ENCODE measurements around the gene LRRC71.

Gene LRRC71

DNA sequence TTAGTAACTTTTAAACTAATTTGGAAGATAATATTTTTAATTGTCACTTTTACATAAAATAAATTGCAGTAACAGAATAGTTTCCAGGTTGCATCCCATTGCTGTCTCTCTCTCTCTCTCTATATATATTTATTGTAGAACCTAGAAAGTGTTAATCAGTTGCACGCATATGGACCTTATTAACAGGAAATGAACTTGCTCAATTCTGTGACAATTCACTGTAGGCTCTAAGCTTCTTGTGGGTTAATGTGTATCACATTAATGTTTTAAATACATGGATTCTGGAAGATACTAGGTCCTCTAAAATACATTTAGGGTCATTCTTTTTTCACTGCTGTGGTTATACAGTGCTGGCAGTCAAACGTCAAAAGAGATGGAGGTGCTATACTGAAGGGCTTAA lies 33.1 kb downstream of the LRRC71 start:
- DNase-seq: no peak

DNA sequence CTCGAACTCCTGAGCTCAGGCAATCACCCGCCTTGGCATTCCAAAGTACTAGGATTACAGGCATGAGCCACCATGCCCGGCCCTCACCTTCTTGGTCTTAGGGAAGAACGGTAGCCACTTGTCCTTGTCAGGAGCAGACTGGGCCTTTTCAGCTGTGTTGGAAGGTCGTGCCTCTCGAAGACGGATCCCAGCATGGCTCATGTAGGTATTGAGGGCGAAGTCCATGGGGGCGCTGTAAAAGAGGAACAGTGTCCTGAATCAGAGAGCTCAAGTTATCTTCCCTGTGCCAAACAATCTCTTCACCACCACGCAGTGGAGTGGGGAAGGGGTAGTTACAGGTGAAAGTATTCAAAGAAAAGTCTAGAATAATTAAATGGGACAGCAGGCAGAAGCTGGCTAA lies 35.9 kb downstream of the LRRC71 start:
- DNase-seq: no peak

GRCh38 chr1:156957634-156958033 lies 37.2 kb downstream of the LRRC71 start:
- no peak for DNase-seq

GRCh38 chr1:156958247-156958714 lies 37.8 kb downstream of the LRRC71 start:
- DNase-seq: no peak

DNA sequence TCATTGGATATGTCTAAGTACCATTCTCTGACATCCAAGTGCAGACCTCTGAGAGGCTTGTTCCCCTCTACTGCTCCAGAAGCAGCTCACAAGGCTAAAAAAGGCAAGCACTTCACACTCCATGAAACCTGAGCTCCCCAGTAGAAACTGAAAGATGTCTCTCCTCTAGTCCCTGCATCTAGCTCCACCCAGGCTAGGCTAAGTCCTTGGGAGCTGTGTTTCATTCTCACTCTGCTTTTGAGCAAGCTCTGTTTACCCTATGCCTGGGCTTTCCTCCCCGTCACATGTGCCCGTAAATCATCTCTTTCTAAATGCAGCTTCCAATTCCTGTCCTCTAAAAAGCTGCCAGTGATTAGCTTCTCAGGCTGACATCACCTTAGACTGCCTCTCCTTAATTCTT lies 39.0 kb downstream of the LRRC71 start:
- no peak for DNase-seq

- DNase-seq: no peak
Measured at GRCh38 chr1:156959925-156960324, 39.5 kb downstream of the LRRC71 start.

DNA sequence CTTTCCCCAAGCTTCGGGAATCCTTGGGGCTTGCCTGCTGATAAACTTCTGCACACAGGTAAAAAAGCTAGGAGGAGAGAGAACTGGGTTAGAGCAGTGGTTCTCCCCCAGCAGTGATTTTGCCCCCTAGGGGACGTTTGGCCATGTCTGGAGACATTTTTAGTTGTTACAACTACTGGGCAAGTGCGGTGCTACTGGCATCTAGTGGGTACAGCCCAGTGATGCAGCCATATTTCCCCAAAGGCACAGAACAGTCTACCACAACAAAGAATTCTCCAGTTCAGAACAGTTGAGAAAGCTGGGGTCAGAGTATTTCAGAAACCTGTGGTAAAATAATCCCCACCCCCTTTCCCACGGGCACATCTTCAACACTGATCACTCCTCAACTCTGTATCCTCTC lies 41.3 kb downstream of the LRRC71 start:
- DNase-seq: no peak

DNA sequence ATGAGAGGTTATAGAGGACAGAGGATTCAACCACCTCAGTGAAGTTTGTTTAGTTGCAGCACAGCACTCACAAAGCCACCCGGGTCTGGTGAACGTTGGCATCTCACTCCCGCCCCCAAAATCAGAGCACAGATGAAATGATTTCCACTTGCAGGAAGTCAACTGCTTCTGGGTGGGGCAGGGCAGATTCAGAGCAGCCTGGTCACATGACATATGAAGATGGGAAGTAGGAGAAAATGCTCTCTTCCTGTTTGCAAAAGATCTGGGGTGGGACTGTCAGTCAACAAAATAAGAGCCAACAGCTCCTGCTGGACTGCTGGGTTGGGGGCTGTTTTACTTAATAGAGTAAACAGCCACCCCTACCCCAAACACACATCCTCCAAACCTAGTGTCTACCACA lies 43.2 kb downstream of the LRRC71 start:
- DNase-seq: no peak

GRCh38 chr1:156964441-156964840 lies 44.0 kb downstream of the LRRC71 start:
- DNase-seq: no peak

DNA sequence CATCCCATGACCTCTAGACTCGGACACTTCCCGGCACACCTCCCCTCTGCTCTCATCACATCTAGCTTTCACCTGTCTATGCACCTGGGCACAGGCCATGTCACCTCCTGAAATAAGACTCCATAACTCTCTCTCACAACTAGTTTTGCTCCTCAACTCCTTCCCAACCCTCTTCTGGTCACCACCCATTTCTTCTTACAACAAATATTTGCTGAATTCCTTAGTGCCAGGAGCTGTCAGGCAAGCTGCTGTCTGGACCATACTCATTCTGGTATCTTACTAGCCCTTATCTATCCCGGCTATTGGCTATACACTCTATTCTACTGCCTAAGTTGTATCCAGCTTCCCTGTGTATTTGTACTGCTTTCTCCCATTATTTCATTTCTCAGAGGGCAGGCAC lies 49.1 kb downstream of the LRRC71 start:
- DNase-seq: no peak

DNA sequence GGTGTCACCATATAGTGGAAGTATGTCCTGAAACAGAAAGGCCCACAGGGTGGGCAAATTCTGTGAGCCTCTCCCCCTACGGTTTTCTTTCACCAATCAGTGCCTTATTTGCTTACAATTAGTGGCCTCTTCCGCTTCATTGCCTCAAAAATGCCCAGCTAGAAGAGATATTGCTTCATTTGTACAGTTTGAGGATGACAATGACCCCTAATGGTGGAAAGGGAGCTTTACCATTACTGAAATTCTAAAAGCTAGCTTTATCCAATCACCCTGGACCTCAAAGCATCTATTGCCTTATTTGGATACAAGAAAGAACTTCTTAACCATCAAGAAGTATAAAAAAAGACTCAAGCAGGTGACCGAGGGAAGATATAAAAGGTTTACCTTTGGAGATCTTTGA lies 49.6 kb downstream of the LRRC71 start:
- DNase-seq: no peak

GRCh38 chr1:156973417-156973816 lies 53.0 kb downstream of the LRRC71 start:
- DNase-seq: no peak

DNA sequence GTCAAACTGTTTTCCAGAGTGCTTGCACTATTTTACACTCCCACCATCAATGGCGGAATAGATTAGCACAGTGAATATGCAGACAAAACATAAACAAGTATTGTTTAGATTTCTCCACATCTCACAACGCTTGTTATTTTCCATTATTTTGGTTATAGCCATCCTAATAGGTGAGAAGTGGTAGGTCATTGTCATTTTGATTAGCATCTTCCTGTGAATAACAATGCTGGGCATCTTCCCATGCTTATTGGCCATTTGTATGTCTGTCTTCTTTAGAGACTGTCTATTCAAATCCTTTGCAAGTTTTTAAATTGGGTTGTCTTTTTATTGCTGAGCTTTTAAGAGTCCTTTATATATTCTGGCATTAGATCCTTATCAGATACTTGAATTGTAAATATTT lies 54.7 kb downstream of the LRRC71 start:
- DNase-seq: no peak

- no peak for DNase-seq
Measured at GRCh38 chr1:156980551-156980950, 60.1 kb downstream of the LRRC71 start.
